SK-N-SH (cell line): ENCODE results near the gene TARDBP. TPM values are rescaled to one million over a fixed set of nuclear protein-coding genes. Genes with fewer than 3 reads are reported as not detected.

Source experiments
- CTCF ChIA-PET: fragments of 300-600, 350-600 bp; formaldehyde crosslinking; extraction: SDS; loops from one replicate; lab custom pipeline; 2021; lab: Yijun Ruan, JAX
- POLR2A ChIA-PET: fragments of 350-600 bp; sonication (Branson Sonifier 250); formaldehyde crosslinking; extraction: SDS; loops from one replicate; lab custom pipeline; 2020; ENCODE audit warnings: antibody characterized with exemption, inconsistent platforms; lab: Yijun Ruan, JAX
- DNase-seq: peaks from one replicate; pipeline ENCODE4 v3.0.0; 2012
- H2AFZ ChIP-seq: fragments of 200-600 bp; sonication (generic); 2 replicates; pipeline ENCODE4 v1.8.1; 2016; ENCODE audit warnings: antibody characterized with exemption, mild to moderate bottlenecking, low read depth
- H3F3A ChIP-seq: fragments of 200-600 bp; sonication (generic); replicated peaks from 2 replicates; pipeline ENCODE3; 2016; ENCODE audit warnings: antibody characterized with exemption, mild to moderate bottlenecking; ENCODE audit not compliant: insufficient read depth
- H3K27ac ChIP-seq, 2 experiments: fragments of 200-500 bp in 1 of 2; fragments of 200-600 bp in 1 of 2; sonication (Bioruptor generic) in 1 of 2; sonication (generic), shearing (Covaris generic) in 1 of 2; 2 replicates each; pipeline versions ENCODE4 v1.5.1 to v1.6.1; 2014 to 2016; ENCODE audit warnings: low read depth in 2 of 2, inconsistent platforms in 1 of 2, low read length in 1 of 2, mild to moderate bottlenecking in 1 of 2, mixed read lengths in 1 of 2
- H3K27me3 ChIP-seq: fragments of 200-600 bp; sonication (generic), shearing (Covaris generic); 2 replicates; pipeline ENCODE4 v1.6.1; 2016; ENCODE audit warnings: mixed run types; ENCODE audit not compliant: insufficient read depth
- H3K36me3 ChIP-seq, 2 experiments: fragments of 200-500 bp in 1 of 2; fragments of 200-600 bp in 1 of 2; sonication (Bioruptor generic) in 1 of 2; sonication (generic) in 1 of 2; replicated peaks in 1 of 2; 2 replicates each; pipeline versions ENCODE3 to v1.5.1; 2014 to 2016; ENCODE audit warnings: low read length in 1 of 2, mild to moderate bottlenecking in 1 of 2; ENCODE audit not compliant: insufficient read depth in 2 of 2, control insufficient read depth in 1 of 2
- H3K4me1 ChIP-seq, 2 experiments: fragments of 200-500 bp in 1 of 2; fragments of 200-600 bp in 1 of 2; sonication (Bioruptor generic) in 1 of 2; sonication (generic), shearing (Covaris generic) in 1 of 2; 2 replicates each; pipeline versions ENCODE4 v1.5.1 to v1.6.1; 2014 to 2016; ENCODE audit warnings: low read depth in 1 of 2, low read length in 1 of 2, mixed run types in 1 of 2; ENCODE audit not compliant: insufficient read depth in 2 of 2, control insufficient read depth in 1 of 2
- H3K4me2 ChIP-seq: fragments of 200-600 bp; sonication (generic), shearing (Covaris generic); 2 replicates; pipeline ENCODE4 v1.6.1; 2017; ENCODE audit warnings: mixed run types
- H3K4me3 ChIP-seq, 2 experiments: fragments of 200-500 bp in 1 of 2; fragments of 200-600 bp in 1 of 2; sonication (Bioruptor generic) in 1 of 2; sonication (generic), shearing (Covaris generic) in 1 of 2; 2 replicates each; pipeline versions ENCODE4 v1.5.1 to v1.8.1; 2014 to 2016; ENCODE audit warnings: low read depth in 2 of 2, inconsistent platforms in 1 of 2, low read length in 1 of 2, mild to moderate bottlenecking in 1 of 2, mixed read lengths in 1 of 2, moderate library complexity in 1 of 2
- H3K79me2 ChIP-seq: fragments of 200-600 bp; sonication (generic); 2 replicates; pipeline ENCODE4 v1.8.1; 2017; ENCODE audit warnings: mild to moderate bottlenecking; ENCODE audit not compliant: insufficient read depth
- H3K9ac ChIP-seq: fragments of 200-600 bp; sonication (generic); 2 replicates; pipeline ENCODE4 v1.6.1; 2017; ENCODE audit warnings: mixed run types
- H3K9me2 ChIP-seq: fragments of 200-600 bp; sonication (generic); 2 replicates; pipeline ENCODE4 v1.6.1; 2017; ENCODE audit warnings: mixed run types
- H3K9me3 ChIP-seq: fragments of 200-600 bp; sonication (generic); 2 replicates; pipeline ENCODE4 v1.6.1; 2017; ENCODE audit warnings: mixed run types, mild to moderate bottlenecking, moderate library complexity
- H4K20me1 ChIP-seq: fragments of 200-600 bp; sonication (generic); 2 replicates; pipeline ENCODE4 v1.6.1; 2017; ENCODE audit warnings: mild to moderate bottlenecking, mixed run types; ENCODE audit not compliant: insufficient read depth
- CHD2 ChIP-seq: fragments of 150-350 bp; IDR thresholded peaks from 2 replicates; pipeline ENCODE4 v1.6.1; 2018; ENCODE audit warnings: low read length; ENCODE audit not compliant: partially characterized antibody
- ELF1 ChIP-seq: IDR thresholded peaks from 2 replicates; pipeline ENCODE4 v1.4.0; 2012
- FOSL2 ChIP-seq: IDR thresholded peaks from 2 replicates; pipeline ENCODE4 v1.4.0; 2012; ENCODE audit warnings: low read depth, mild to moderate bottlenecking, moderate library complexity, borderline replicate concordance
- FOXM1 ChIP-seq: IDR thresholded peaks from 2 replicates; pipeline ENCODE4 v1.4.0; 2012; ENCODE audit warnings: low read depth, mild to moderate bottlenecking
- GATA2 ChIP-seq: sonication (generic); formaldehyde crosslinking; IDR thresholded peaks from 2 replicates; pipeline ENCODE4 v1.5.0; 2020; ENCODE audit warnings: mild to moderate bottlenecking, missing genetic modification reagents
- MAX ChIP-seq: IDR thresholded peaks from 2 replicates; pipeline ENCODE4 v1.4.0; 2012; ENCODE audit warnings: low read depth
- PBX3 ChIP-seq: IDR thresholded peaks from 2 replicates; pipeline ENCODE4; 2012
- POLR2AphosphoS5 ChIP-seq: IDR thresholded peaks from 2 replicates; pipeline ENCODE4 v1.6.1; 2012; ENCODE audit warnings: low read depth, low read length
- REST ChIP-seq: IDR thresholded peaks from 2 replicates; pipeline ENCODE4 v1.6.1; 2012; ENCODE audit warnings: mild to moderate bottlenecking, low read depth, low read length, moderate library complexity
- RFX5 ChIP-seq: IDR thresholded peaks from 2 replicates; pipeline ENCODE4 v1.6.1; 2012; ENCODE audit warnings: mild to moderate bottlenecking, improper control_type of control experiment, low read length
- SIN3A ChIP-seq: IDR thresholded peaks from 2 replicates; pipeline ENCODE4 v1.6.1; 2012; ENCODE audit warnings: low read depth, mild to moderate bottlenecking, low read length, moderate library complexity, borderline replicate concordance
- SMC3 ChIP-seq: IDR thresholded peaks from 2 replicates; pipeline ENCODE4 v1.6.1; 2012; ENCODE audit warnings: low read depth, low read length, improper control_type of control experiment
- TCF12 ChIP-seq: IDR thresholded peaks from 2 replicates; pipeline ENCODE4 v1.4.0; 2012
- USF2 ChIP-seq: fragments of 150-350 bp; IDR thresholded peaks from 2 replicates; pipeline ENCODE4 v1.6.1; 2017; ENCODE audit warnings: antibody characterized with exemption, low read length, low read depth, borderline replicate concordance
- ZBTB33 ChIP-seq: IDR thresholded peaks from 2 replicates; pipeline ENCODE4 v1.4.0; 2012; ENCODE audit warnings: low read depth, borderline replicate concordance
- WGBS: methylation state at CpG from one replicate; pipeline ENCODE4 v1.1.6; 2017; ENCODE audit warnings: low lambda C conversion rate; 5-methylcytosine and 5-hydroxymethylcytosine counted together
- polyA plus RNA-seq, 3 experiments: library from polyadenylated mRNA; depleted of rRNA; stranded (reverse); fragments of >200 nt; gene quantifications; 2 replicates each; pipeline ENCODE4 v1.2.3, GENCODE V29; 2012

TARDBP gene
- polyA plus RNA-seq, 1 of the 3 experiments (the other 2 are of a cell fraction) = 207 TPM

GRCh38 chr1:10987840-10988417 is 24.5 kb upstream of the TARDBP start:
- no peak for DNase-seq
- H4K20me1 ChIP-seq = no peaks in the 10 kb centered on the region
- 46% methylated on average over 4 of the region's 4 CpGs for WGBS
- H3K4me3 ChIP-seq = no peak overlapping the region
- ChIA-PET POLR2A (no interaction called here), CTCF (interaction anchor here (1.6 kb wide), 1 partner anchor 50 kb away, joined by 5 read pairs; no protein-coding TSS in a partner anchor)
- H3K9ac ChIP-seq = no peak overlapping the region
- no peak overlapping the region for H2AFZ ChIP-seq
- no peaks in the 10 kb centered on the region for H3K4me1 ChIP-seq
- H3K4me2 ChIP-seq = no peak overlapping the region
- no peaks in the 10 kb centered on the region for H3K9me3 ChIP-seq
- H3K36me3 ChIP-seq = no peaks in the 10 kb centered on the region
- no peaks in the 10 kb centered on the region for H3K9me2 ChIP-seq
- no peaks in the 10 kb centered on the region for H3F3A ChIP-seq
- H3K79me2 ChIP-seq = no peaks in the 10 kb centered on the region
- H3K27me3 ChIP-seq = no peaks in the 10 kb centered on the region
- TF ChIP-seq USF2 = no peak
- TF ChIP-seq CHD2 = no peak
- no peak for TF ChIP-seq ZBTB33
- no peak for TF ChIP-seq GATA2
- TF ChIP-seq TCF12 = no peak
- no peak for TF ChIP-seq RFX5
- TF ChIP-seq MAX = no peak
- no peak for TF ChIP-seq POLR2AphosphoS5
- no peak for TF ChIP-seq FOXM1
- H3K27ac ChIP-seq = no peak overlapping the region

GRCh38 chr1:10989095-10989494 is 23.4 kb upstream of the TARDBP start:
- Histone ChIP-seq H3K36me3 (no peaks in the 10 kb centered on the region), H4K20me1 (no peaks in the 10 kb centered on the region), H3K4me2 (no peak overlapping the region), H3K27me3 (no peaks in the 10 kb centered on the region), H3F3A (no peaks in the 10 kb centered on the region), H2AFZ (no peak overlapping the region), H3K4me3 (no peak overlapping the region), H3K9me2 (no peaks in the 10 kb centered on the region), H3K79me2 (no peaks in the 10 kb centered on the region), H3K4me1 (no peaks in the 10 kb centered on the region), H3K9ac (no peak overlapping the region), H3K27ac (no peak overlapping the region), H3K9me3 (no peaks in the 10 kb centered on the region)
- WGBS = 67% methylated on average over 3 of the region's 5 CpGs
- TF ChIP-seq REST (no peak), PBX3 (no peak), FOSL2 (no peak), ELF1 (no peak), SIN3A (no peak), RFX5 (no peak), SMC3 (no peak), POLR2AphosphoS5 (no peak)
- POLR2A ChIA-PET = no interaction called here
- CTCF ChIA-PET = interaction anchor here (1.5 to 1.6 kb wide), 2 partner anchors 10 to 49 kb away, joined by 4 to 5 read pairs; no protein-coding TSS in a partner anchor
- DNase-seq = no peak
